Testis (tissue), 3 donors: ENCODE data around the gene PCBP3. TPM values are rescaled to one million over a fixed set of nuclear protein-coding genes. Genes with fewer than 3 reads are reported as not detected.

Experiments
- DNase-seq: peaks from one replicate; pipeline ENCODE4 v3.0.0-alpha.2; 2019
- H3K27ac ChIP-seq, 2 donors: fragments of 200-600 bp; sonication (generic); one replicate each; pipeline ENCODE4 v1.5.1; 2019
- H3K27me3 ChIP-seq: fragments of 200-600 bp; sonication (generic); one replicate; pipeline ENCODE4 v1.5.1; 2019
- H3K36me3 ChIP-seq: fragments of 200-600 bp; sonication (generic); one replicate; pipeline ENCODE4 v1.5.1; 2017; ENCODE audit warnings: low read depth; ENCODE audit errors: missing control alignments
- H3K4me1 ChIP-seq: fragments of 200-600 bp; sonication (generic); one replicate; pipeline ENCODE4 v1.5.1; 2019
- H3K4me3 ChIP-seq, 2 donors: fragments of 200-600 bp; sonication (generic); one replicate each; pipeline ENCODE4 v1.5.1; 2017 to 2019
- H3K9me3 ChIP-seq: fragments of 200-600 bp; sonication (generic); one replicate; pipeline ENCODE4 v1.5.1; 2017
- CTCF ChIP-seq, 3 experiments: fragments of 450-650 bp in 2 of 3; fragments of 200-600 bp in 1 of 3; sonication (generic) in 1 of 3; IDR thresholded peaks; one replicate each; pipeline ENCODE4 v1.5.1; 2016 to 2019; ENCODE audit warnings: antibody characterized with exemption in 3 of 3, mild to moderate bottlenecking in 2 of 3, moderate library complexity in 1 of 3
- POLR2A ChIP-seq: fragments of 450-650 bp; IDR thresholded peaks from one replicate; pipeline ENCODE4 v1.6.1; 2017; ENCODE audit warnings: antibody characterized with exemption, mild to moderate bottlenecking, moderate library complexity
- WGBS, 2 donors: methylation state at CpG; one replicate each; pipeline ENCODE4 v1.1.5; 2018; 5-methylcytosine and 5-hydroxymethylcytosine counted together
- intact Hi-C: fragments of 100-400 bp; cut with DNase I; formaldehyde crosslinking; loops from one replicate; pipeline ENCODE4 v1.15.1; 2023; ENCODE audit warnings: low total_unique reads
- polyA plus RNA-seq: library from polyadenylated mRNA; stranded (reverse); fragments of 350-450 nt; fragmentation: Illumina TruSeq; extraction: RNeasy Lipid Tissue Mini Kit (QIAGEN cat#74804); gene quantifications from one replicate; pipeline ENCODE4 v1.2.3, GENCODE V29; 2014; ENCODE audit warnings: low read depth, low replicate concordance; ENCODE audit not compliant: insufficient read depth
- total RNA-seq, 2 donors: library from RNA; depleted of rRNA; stranded (reverse); fragments of >200 nt; gene quantifications; one replicate each; pipeline ENCODE4 v1.2.3, GENCODE V29; 2016

Gene PCBP3
- total and polyA plus RNA-seq, 3 donors from 2014 or later, result 35.7 to 58.3 (median 38.0) TPM

GRCh38 chr21:45852886-45853400, 209.4 kb downstream of the PCBP3 start:
- Histone ChIP-seq H3K27ac (no peak overlapping the region), H3K4me3 (no peak overlapping the region), H3K4me1 (no peaks in the 10 kb centered on the region), H3K36me3 (no peaks in the 10 kb centered on the region), H3K9me3 (no peaks in the 10 kb centered on the region), H3K27me3 (no peaks in the 10 kb centered on the region)
- no peak for TF ChIP-seq POLR2A
- TF ChIP-seq CTCF (IDR thresholded peaks at IDR 0.05), result no peak
- no peak for DNase-seq
- intact Hi-C loops, result no loop called here
- WGBS, 2 donors, result 91 to 93% methylated on average over 12 of the region's 12 CpGs

GRCh38 chr21:45853703-45854342, 210.3 kb downstream of the PCBP3 start:
- no peak for DNase-seq
- no peaks in the 10 kb centered on the region for H3K9me3 ChIP-seq
- TF ChIP-seq CTCF (IDR thresholded peaks at IDR 0.05) (no peak), POLR2A (no peak)
- intact Hi-C loops, result no loop called here
- H3K27me3 ChIP-seq, result no peaks in the 10 kb centered on the region
- no peaks in the 10 kb centered on the region for H3K36me3 ChIP-seq
- H3K4me3 ChIP-seq, result no peak overlapping the region
- H3K4me1 ChIP-seq, result no peaks in the 10 kb centered on the region
- WGBS, 2 donors, result 90 to 93% methylated on average over 19 of the region's 19 CpGs
- no peak overlapping the region for H3K27ac ChIP-seq

DNA sequence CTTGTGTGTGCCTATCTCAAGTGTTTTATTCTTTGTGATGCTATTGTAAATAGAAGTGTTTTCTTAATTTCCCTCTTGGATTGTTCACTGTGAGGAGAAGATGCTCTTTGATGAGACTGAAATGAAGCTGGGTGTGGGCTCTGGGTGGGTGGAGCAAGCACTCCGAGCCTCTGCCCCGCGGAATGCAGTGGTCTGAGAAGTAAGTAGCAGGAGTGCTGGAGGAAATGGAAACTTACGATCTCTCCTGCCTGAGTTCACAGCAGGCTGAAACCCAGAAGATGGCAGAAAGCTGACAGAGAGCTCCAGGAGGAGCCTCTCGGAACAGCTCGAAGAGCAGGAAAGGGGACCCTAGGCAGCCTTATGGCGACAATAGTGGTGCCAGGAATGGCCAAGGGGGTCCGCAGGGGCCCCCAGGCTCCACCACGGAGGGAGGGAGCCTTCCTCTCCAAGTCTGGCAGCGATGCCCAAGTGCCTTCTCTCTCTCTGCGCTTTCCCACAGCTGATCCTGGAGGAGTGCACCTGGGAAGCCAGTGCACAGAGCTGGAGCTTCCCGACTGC, 211.2 kb downstream of the PCBP3 start:
- intact Hi-C loops, result no loop called here
- no peak for DNase-seq
- Histone ChIP-seq H3K27ac (no peak overlapping the region), H3K4me3 (no peak overlapping the region), H3K36me3 (no peaks in the 10 kb centered on the region), H3K9me3 (no peaks in the 10 kb centered on the region), H3K4me1 (no peaks in the 10 kb centered on the region), H3K27me3 (no peaks in the 10 kb centered on the region)
- 55 to 66% methylated on average over 11 to 12 of the region's 12 CpGs for WGBS, 2 donors
- TF ChIP-seq POLR2A (no peak), CTCF (IDR thresholded peaks at IDR 0.05) (no peak)

GRCh38 chr21:45855248-45855811, 211.8 kb downstream of the PCBP3 start:
- Histone ChIP-seq H3K9me3 (no peaks in the 10 kb centered on the region), H3K4me1 (no peaks in the 10 kb centered on the region), H3K36me3 (no peaks in the 10 kb centered on the region), H3K27ac (no peak overlapping the region), H3K27me3 (no peaks in the 10 kb centered on the region), H3K4me3 (no peak overlapping the region)
- no peak for TF ChIP-seq POLR2A
- no peak for TF ChIP-seq CTCF (IDR thresholded peaks at IDR 0.05)
- intact Hi-C loops, result no loop called here
- 80 to 82% methylated on average over 5 to 18 of the region's 18 CpGs for WGBS, 2 donors
- DNase-seq, result no peak
